Measurements from ENCODE around the gene OSBPL8. TPM values are rescaled to one million over a fixed set of nuclear protein-coding genes. Genes with fewer than 3 reads are reported as not detected.

Gene OSBPL8
- total RNA-seq, 4 donors from 2014 or later, result 39.0 to 69.3 (median 49.0) TPM

- Histone ChIP-seq H3K27ac (no peak overlapping the region), H3K4me1 (no peaks in the 10 kb centered on the region), H3K27me3 (no peaks in the 10 kb centered on the region), H3K9me3 (no peaks in the 10 kb centered on the region), H3K36me3 (no peaks in the 10 kb centered on the region), H3K4me3 (no peak overlapping the region)
- TF ChIP-seq, protein P1, sequence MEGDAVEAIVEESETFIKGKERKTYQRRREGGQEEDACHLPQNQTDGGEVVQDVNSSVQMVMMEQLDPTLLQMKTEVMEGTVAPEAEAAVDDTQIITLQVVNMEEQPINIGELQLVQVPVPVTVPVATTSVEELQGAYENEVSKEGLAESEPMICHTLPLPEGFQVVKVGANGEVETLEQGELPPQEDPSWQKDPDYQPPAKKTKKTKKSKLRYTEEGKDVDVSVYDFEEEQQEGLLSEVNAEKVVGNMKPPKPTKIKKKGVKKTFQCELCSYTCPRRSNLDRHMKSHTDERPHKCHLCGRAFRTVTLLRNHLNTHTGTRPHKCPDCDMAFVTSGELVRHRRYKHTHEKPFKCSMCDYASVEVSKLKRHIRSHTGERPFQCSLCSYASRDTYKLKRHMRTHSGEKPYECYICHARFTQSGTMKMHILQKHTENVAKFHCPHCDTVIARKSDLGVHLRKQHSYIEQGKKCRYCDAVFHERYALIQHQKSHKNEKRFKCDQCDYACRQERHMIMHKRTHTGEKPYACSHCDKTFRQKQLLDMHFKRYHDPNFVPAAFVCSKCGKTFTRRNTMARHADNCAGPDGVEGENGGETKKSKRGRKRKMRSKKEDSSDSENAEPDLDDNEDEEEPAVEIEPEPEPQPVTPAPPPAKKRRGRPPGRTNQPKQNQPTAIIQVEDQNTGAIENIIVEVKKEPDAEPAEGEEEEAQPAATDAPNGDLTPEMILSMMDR (IDR thresholded peaks at IDR 0.05), result no peak
- no peak for TF ChIP-seq POLR2A (IDR thresholded peaks at IDR 0.05)
- DNase-seq, result no peak
These were observed 255.5 kb downstream of the OSBPL8 start for GRCh38 chr12:76303989-76304460.

- DNase-seq, result no peak
- TF ChIP-seq, protein P1 (IDR thresholded peaks at IDR 0.05), result no peak
- TF ChIP-seq POLR2A (IDR thresholded peaks at IDR 0.05), result no peak
- no peaks in the 10 kb centered on the region for H3K36me3 ChIP-seq
- no peak overlapping the region for H3K4me3 ChIP-seq
- no peaks in the 10 kb centered on the region for H3K4me1 ChIP-seq
- H3K27ac ChIP-seq, result no peak overlapping the region
- H3K9me3 ChIP-seq, result no peaks in the 10 kb centered on the region
- no peaks in the 10 kb centered on the region for H3K27me3 ChIP-seq
These were observed 256.2 kb downstream of the OSBPL8 start for GRCh38 chr12:76303365-76303764.

Small RNA genes within 50 kb of the gene (small RNA-seq; reads per million reads assigned to genes)
- gene RN7SKP172, result 0 reads per million in 2 donors

Other genes starting within 250 kb of the OSBPL8 start
- 1 to 10 TPM; 2.5 to 5.2 (median 3.1) TPM for gene BBS10, start 211.4 kb downstream of the OSBPL8 start, total RNA-seq
- gene ZDHHC17, start 204.3 kb upstream of the OSBPL8 start, total RNA-seq, result 10 to 100 TPM; 14.7 to 88.3 (median 32.5) TPM

Measured in Peyer's patch (tissue), 4 donors.